ENCODE results near the gene NIPBL. TPM values are rescaled to one million over a fixed set of nuclear protein-coding genes. Genes with fewer than 3 reads are reported as not detected.

NIPBL gene
- total RNA-seq, 1 experiment from 2014 or later: 61.3 TPM

- Histone ChIP-seq H3K27me3 (ENCODE audit: insufficient read depth, low read length) (no peaks in the 10 kb centered on the region), H2BK15ac (ENCODE audit: low read depth, low read length) (no peak overlapping the region), H2AK5ac (ENCODE audit: insufficient read length, low read length) (no peak overlapping the region), H3K4me1 (ENCODE audit: insufficient read depth, low read length) (no peaks in the 10 kb centered on the region), H3T11ph (ENCODE audit: low read length) (no peak overlapping the region), H2BK5ac (ENCODE audit: insufficient read length, low read length) (no peak overlapping the region), H3K23me2 (ENCODE audit: insufficient read length, low read depth, low read length, poor library complexity, severe bottlenecking) (no peaks in the 10 kb centered on the region), H4K5ac (ENCODE audit: insufficient read length, low read depth, low read length) (peak overlapping the region; percentile 42), H2BK20ac (ENCODE audit: low read depth, low read length, poor library complexity, severe bottlenecking) (no peak overlapping the region), H3K18ac (ENCODE audit: insufficient read length, low read depth, low read length) (no peak overlapping the region), H3K79me1 (ENCODE audit: insufficient read depth, low read depth, low read length, poor library complexity, severe bottlenecking) (peaks cover 3% of the 10 kb centered on the region), H3K27ac (ENCODE audit: insufficient read length, low read depth, low read length) (no peak overlapping the region), H3K9me3 (ENCODE audit: control insufficient read depth, low read depth, low read length) (no peaks in the 10 kb centered on the region), H3K14ac (ENCODE audit: insufficient read depth, low read length) (no peak overlapping the region), H3K23ac (ENCODE audit: insufficient read length, low read depth, low read length) (no peak overlapping the region), H3K79me2 (ENCODE audit: insufficient read depth, low read length) (peaks cover 12% of the 10 kb centered on the region; the same call in 1 of the 2 replicates), H2AFZ (ENCODE audit: low read length) (no peak overlapping the region), H3K4me2 (ENCODE audit: insufficient read depth, insufficient read length, low read length) (no peak overlapping the region), H4K91ac (ENCODE audit: insufficient read length, low read depth, low read length) (no peak overlapping the region), H2BK12ac (ENCODE audit: insufficient read length, low read depth, low read length) (no peak overlapping the region), H3K56ac (ENCODE audit: insufficient read length, low read depth, low read length) (no peak overlapping the region), H3K4ac (ENCODE audit: low read depth, low read length) (no peak overlapping the region), H2BK120ac (ENCODE audit: low read depth, low read length, poor library complexity, severe bottlenecking) (no peak overlapping the region), H3K9ac (ENCODE audit: extremely low read depth, insufficient read length, low read length) (no peak overlapping the region), H4K8ac (replicated peaks; ENCODE audit: insufficient read length, low read depth, low read length) (no peak overlapping the region), H4K20me1 (ENCODE audit: control insufficient read depth, insufficient read depth, insufficient read length) (no peaks in the 10 kb centered on the region)
- no peaks in the 10 kb centered on the region for H3K9me3 Mint-ChIP-seq
- no peak overlapping the region for H3K4me3 Mint-ChIP-seq
- TF ChIP-seq CTCF (conservative IDR thresholded peaks at IDR 0.05): no peak
- WGBS (ENCODE audit: extremely low coverage, insufficient read length, low lambda C conversion rate): no CpG with 5 or more reads among the region's 5 CpGs
- DNase-seq: no peak
- no peaks in the 10 kb centered on the region for H3K27me3 Mint-ChIP-seq (ENCODE audit: low read depth)
- H3K27ac Mint-ChIP-seq: 0 out of 7 replicates have a peak overlapping the region, but pooled peaks of 1 of the 3 experiments have one; percentile 22
- H3K36me3 Mint-ChIP-seq (ENCODE audit: insufficient read depth in 1 of 3, low read depth in 3 of 3): no peaks in the 10 kb centered on the region; a peak in 1 of 7 replicates
- H3K4me1 Mint-ChIP-seq: peaks cover 15 to 17% of the 10 kb centered on the region in 2 experiments
Observed at GRCh38 chr5:36938129-36938528, 61.6 kb downstream of the NIPBL start.

All from H9 (cell line).